Measurements from ENCODE around the gene MBD2.

GRCh38 chr18:54239091-54239490 lies 14.6 kb upstream of the MBD2 start:
- TF ChIP-seq, protein P1, sequence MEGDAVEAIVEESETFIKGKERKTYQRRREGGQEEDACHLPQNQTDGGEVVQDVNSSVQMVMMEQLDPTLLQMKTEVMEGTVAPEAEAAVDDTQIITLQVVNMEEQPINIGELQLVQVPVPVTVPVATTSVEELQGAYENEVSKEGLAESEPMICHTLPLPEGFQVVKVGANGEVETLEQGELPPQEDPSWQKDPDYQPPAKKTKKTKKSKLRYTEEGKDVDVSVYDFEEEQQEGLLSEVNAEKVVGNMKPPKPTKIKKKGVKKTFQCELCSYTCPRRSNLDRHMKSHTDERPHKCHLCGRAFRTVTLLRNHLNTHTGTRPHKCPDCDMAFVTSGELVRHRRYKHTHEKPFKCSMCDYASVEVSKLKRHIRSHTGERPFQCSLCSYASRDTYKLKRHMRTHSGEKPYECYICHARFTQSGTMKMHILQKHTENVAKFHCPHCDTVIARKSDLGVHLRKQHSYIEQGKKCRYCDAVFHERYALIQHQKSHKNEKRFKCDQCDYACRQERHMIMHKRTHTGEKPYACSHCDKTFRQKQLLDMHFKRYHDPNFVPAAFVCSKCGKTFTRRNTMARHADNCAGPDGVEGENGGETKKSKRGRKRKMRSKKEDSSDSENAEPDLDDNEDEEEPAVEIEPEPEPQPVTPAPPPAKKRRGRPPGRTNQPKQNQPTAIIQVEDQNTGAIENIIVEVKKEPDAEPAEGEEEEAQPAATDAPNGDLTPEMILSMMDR (conservative IDR thresholded peaks at IDR 0.05; ENCODE audit: low read length), result no peak
- TF ChIP-seq EZH2phosphoT487 (IDR thresholded peaks at IDR 0.05; ENCODE audit: borderline replicate concordance, low read depth, low read length), result no peak
